Transverse colon (tissue), 4 donors: ENCODE measurements around the gene TLR6. TPM values are rescaled to one million over a fixed set of nuclear protein-coding genes. Genes with fewer than 3 reads are reported as not detected.

Experiments
- DNase-seq: peaks from one replicate; pipeline ENCODE4 v3.0.0-alpha.2; 2019
- H3K27ac ChIP-seq, 4 donors: fragments of 200-600 bp; sonication (generic); 2 replicates each; pipeline ENCODE4 v1.5.1; 2016 to 2018; ENCODE audit warnings: inconsistent platforms in 4 of 4
- H3K27me3 ChIP-seq: fragments of 200-600 bp; sonication (generic); 2 replicates; pipeline ENCODE4 v1.5.1; 2017; ENCODE audit warnings: inconsistent platforms
- H3K36me3 ChIP-seq, 4 donors: fragments of 200-600 bp; sonication (generic); 2 replicates each; pipeline ENCODE4 v1.5.1; 2017 to 2019; ENCODE audit warnings: inconsistent platforms in 4 of 4
- H3K4me1 ChIP-seq, 4 donors: fragments of 200-600 bp; sonication (generic); 2 replicates each; pipeline ENCODE4 v1.5.1; 2017 to 2020; ENCODE audit warnings: inconsistent platforms in 4 of 4
- H3K4me3 ChIP-seq, 4 donors: fragments of 200-600 bp; sonication (generic); 1 replicate in 1 of 4; 2 replicates in 3 of 4; pipeline versions ENCODE4 v1.5.1 to v1.6.1; 2017 to 2019; ENCODE audit warnings: inconsistent platforms in 4 of 4
- H3K9me3 ChIP-seq, 2 donors: fragments of 200-600 bp; sonication (generic); 2 replicates each; pipeline ENCODE4 v1.5.1; 2017 to 2019; ENCODE audit warnings: inconsistent platforms in 2 of 2
- CTCF ChIP-seq, 5 experiments: fragments of 200-600 bp in 3 of 5; fragments of 450-650 bp in 2 of 5; sonication (generic) in 3 of 5; IDR thresholded peaks; 1 replicate in 2 of 5; 2 replicates in 3 of 5; pipeline ENCODE4 v1.5.1; 2016 to 2017; ENCODE audit warnings: antibody characterized with exemption in 5 of 5, inconsistent platforms in 3 of 5, mild to moderate bottlenecking in 2 of 5, moderate library complexity in 1 of 5
- EP300 ChIP-seq: sonication (generic); formaldehyde crosslinking; IDR thresholded peaks from one replicate; pipeline ENCODE4 v1.6.1; 2017; ENCODE audit warnings: antibody characterized with exemption, low read depth
- POLR2A ChIP-seq: fragments of 450-650 bp; IDR thresholded peaks from one replicate; pipeline ENCODE4 v1.6.1; 2016; ENCODE audit warnings: antibody characterized with exemption, mild to moderate bottlenecking, moderate library complexity
- POLR2AphosphoS5 ChIP-seq, 3 donors: sonication (generic); formaldehyde crosslinking; IDR thresholded peaks; one replicate each; pipeline ENCODE4 v1.6.1; 2016; ENCODE audit warnings: antibody characterized with exemption in 3 of 3
- WGBS, 2 donors: methylation state at CpG; one replicate each; pipeline ENCODE4 v1.1.5; 2018; ENCODE audit warnings: low coverage in 1 of 2; 5-methylcytosine and 5-hydroxymethylcytosine counted together
- in situ Hi-C, 4 donors: fragments of 200-750 bp; cut with MboI; loops; one replicate each; pipeline versions ENCODE4 v1.15.0 to v1.15.1; 2017; ENCODE audit warnings: low sequenced_read_pairs in 3 of 4, low pct_ligation_motif_present in 1 of 4, low pct_unique_long_range_greater_than_20kb in 1 of 4
- intact Hi-C: fragments of 100-400 bp; cut with DNase I; formaldehyde crosslinking; loops from one replicate; pipeline ENCODE4 v1.15.1; 2023; ENCODE audit warnings: low total_unique reads
- total RNA-seq, 4 donors: library from RNA; depleted of rRNA; stranded (reverse); fragments of >200 nt; gene quantifications; one replicate each; pipeline ENCODE4 v1.1.0, GENCODE V29; 2016

The TLR6 gene
- total RNA-seq, 4 donors from 2014 or later = 1.6 to 5.9 (median 3.3) TPM

GRCh38 chr4:38821739-38822138 is 34.9 kb downstream of the TLR6 start:
- in situ Hi-C loops = no loop called here
- WGBS, 2 donors = 92 to 100% methylated on average over 2 to 3 of the region's 3 CpGs
- TF ChIP-seq POLR2AphosphoS5 (IDR thresholded peaks at IDR 0.05) (no peak), CTCF (IDR thresholded peaks at IDR 0.05) (no peak), EP300 (no peak), POLR2A (no peak)
- H3K36me3 ChIP-seq = no peaks in the 10 kb centered on the region
- no peaks in the 10 kb centered on the region for H3K9me3 ChIP-seq
- intact Hi-C loops = no loop called here
- H3K4me3 ChIP-seq = no peak overlapping the region
- H3K27me3 ChIP-seq = no peaks in the 10 kb centered on the region
- no peak overlapping the region for H3K27ac ChIP-seq
- DNase-seq = no peak
- no peaks in the 10 kb centered on the region for H3K4me1 ChIP-seq

- intact Hi-C loops = no loop called here
- TF ChIP-seq POLR2AphosphoS5 (IDR thresholded peaks at IDR 0.05) = no peak
- no peak for TF ChIP-seq POLR2A
- no peak for TF ChIP-seq CTCF (IDR thresholded peaks at IDR 0.05)
- TF ChIP-seq EP300 = no peak
- 77 to 83% methylated on average over 4 of the region's 4 CpGs for WGBS, 2 donors
- Histone ChIP-seq H3K9me3 (no peaks in the 10 kb centered on the region), H3K36me3 (no peaks in the 10 kb centered on the region), H3K27me3 (no peaks in the 10 kb centered on the region), H3K27ac (no peak overlapping the region), H3K4me1 (no peaks in the 10 kb centered on the region), H3K4me3 (no peak overlapping the region)
- in situ Hi-C loops = no loop called here
- no peak for DNase-seq
These were observed 36.1 kb downstream of the TLR6 start for GRCh38 chr4:38820329-38821061.

- no peak for DNase-seq
- no peak for TF ChIP-seq POLR2AphosphoS5 (IDR thresholded peaks at IDR 0.05)
- no peak for TF ChIP-seq EP300
- TF ChIP-seq CTCF (IDR thresholded peaks at IDR 0.05) = no peak
- no peak for TF ChIP-seq POLR2A
These were observed 37.0 kb downstream of the TLR6 start for GRCh38 chr4:38819569-38819968.

GRCh38 chr4:38818441-38818976 is 38.1 kb downstream of the TLR6 start:
- Histone ChIP-seq H3K36me3 (no peaks in the 10 kb centered on the region), H3K9me3 (no peaks in the 10 kb centered on the region), H3K4me3 (no peak overlapping the region), H3K27me3 (no peaks in the 10 kb centered on the region), H3K27ac (no peak overlapping the region), H3K4me1 (no peaks in the 10 kb centered on the region)
- DNase-seq = no peak
- in situ Hi-C loops (no loop called here), intact Hi-C loops (no loop called here)
- WGBS, 2 donors = 72 to 73% methylated on average over 2 to 5 of the region's 5 CpGs
- no peak for TF ChIP-seq EP300
- no peak for TF ChIP-seq CTCF (IDR thresholded peaks at IDR 0.05)
- TF ChIP-seq POLR2A = no peak
- TF ChIP-seq POLR2AphosphoS5 (IDR thresholded peaks at IDR 0.05) = no peak

More at GRCh38 chr4:38819569-38819968, 37.0 kb downstream of the TLR6 start:
- Histone ChIP-seq H3K36me3 (no peaks in the 10 kb centered on the region), H3K4me1 (no peaks in the 10 kb centered on the region), H3K9me3 (no peaks in the 10 kb centered on the region), H3K4me3 (no peak overlapping the region), H3K27me3 (no peaks in the 10 kb centered on the region), H3K27ac (no peak overlapping the region)
- in situ Hi-C loops = no loop called here
- intact Hi-C loops = no loop called here
- 55 to 62% methylated on average over 3 of the region's 3 CpGs for WGBS, 2 donors
